ENCODE data around the gene GCA.

- TF ChIP-seq CTCF (IDR thresholded peaks at IDR 0.05) (no peak), EP300 (IDR thresholded peaks at IDR 0.05) (no peak), POLR2A (IDR thresholded peaks at IDR 0.05) (no peak)
These were observed 38.0 kb upstream of the GCA start for GRCh38 chr2:162305901-162306300.
